ENCODE data around the gene ARHGEF17.

Gene ARHGEF17

GRCh38 chr11:73347067-73347466, 39.0 kb downstream of the ARHGEF17 start:
- H3K4me3 ChIP-seq (ENCODE audit: low read depth, low read length): no peak overlapping the region
- TF ChIP-seq, protein P1, sequence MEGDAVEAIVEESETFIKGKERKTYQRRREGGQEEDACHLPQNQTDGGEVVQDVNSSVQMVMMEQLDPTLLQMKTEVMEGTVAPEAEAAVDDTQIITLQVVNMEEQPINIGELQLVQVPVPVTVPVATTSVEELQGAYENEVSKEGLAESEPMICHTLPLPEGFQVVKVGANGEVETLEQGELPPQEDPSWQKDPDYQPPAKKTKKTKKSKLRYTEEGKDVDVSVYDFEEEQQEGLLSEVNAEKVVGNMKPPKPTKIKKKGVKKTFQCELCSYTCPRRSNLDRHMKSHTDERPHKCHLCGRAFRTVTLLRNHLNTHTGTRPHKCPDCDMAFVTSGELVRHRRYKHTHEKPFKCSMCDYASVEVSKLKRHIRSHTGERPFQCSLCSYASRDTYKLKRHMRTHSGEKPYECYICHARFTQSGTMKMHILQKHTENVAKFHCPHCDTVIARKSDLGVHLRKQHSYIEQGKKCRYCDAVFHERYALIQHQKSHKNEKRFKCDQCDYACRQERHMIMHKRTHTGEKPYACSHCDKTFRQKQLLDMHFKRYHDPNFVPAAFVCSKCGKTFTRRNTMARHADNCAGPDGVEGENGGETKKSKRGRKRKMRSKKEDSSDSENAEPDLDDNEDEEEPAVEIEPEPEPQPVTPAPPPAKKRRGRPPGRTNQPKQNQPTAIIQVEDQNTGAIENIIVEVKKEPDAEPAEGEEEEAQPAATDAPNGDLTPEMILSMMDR (IDR thresholded peaks at IDR 0.05; ENCODE audit: low read depth, low read length, missing control alignments): no peak
- no peak for DNase-seq (ENCODE audit: low read depth)

DNA sequence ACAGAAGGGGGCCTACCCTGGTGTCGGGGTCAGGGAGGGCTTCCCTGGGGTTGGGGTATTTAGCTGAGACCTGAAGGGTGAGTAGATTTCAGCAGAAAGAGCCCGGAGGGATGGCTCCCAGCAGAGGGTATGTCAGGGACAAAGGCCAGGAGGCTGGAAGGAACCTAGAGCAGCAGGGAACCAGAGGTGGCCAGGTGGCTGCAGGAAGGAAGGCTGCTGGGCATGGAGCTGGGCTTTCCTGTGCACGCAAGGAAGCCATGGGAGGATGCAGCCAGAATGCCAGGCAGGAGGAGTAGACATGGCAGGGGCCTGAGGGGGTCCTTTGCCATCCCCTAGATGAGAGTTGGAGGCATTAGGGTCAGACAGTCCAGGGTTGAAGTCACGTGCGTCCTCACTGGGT, 40.8 kb downstream of the ARHGEF17 start:
- TF ChIP-seq, protein P1 (IDR thresholded peaks at IDR 0.05; ENCODE audit: low read depth, low read length, missing control alignments): no peak
- H3K4me3 ChIP-seq (ENCODE audit: low read depth, low read length): no peak overlapping the region
- DNase-seq (ENCODE audit: low read depth): no peak

DNA sequence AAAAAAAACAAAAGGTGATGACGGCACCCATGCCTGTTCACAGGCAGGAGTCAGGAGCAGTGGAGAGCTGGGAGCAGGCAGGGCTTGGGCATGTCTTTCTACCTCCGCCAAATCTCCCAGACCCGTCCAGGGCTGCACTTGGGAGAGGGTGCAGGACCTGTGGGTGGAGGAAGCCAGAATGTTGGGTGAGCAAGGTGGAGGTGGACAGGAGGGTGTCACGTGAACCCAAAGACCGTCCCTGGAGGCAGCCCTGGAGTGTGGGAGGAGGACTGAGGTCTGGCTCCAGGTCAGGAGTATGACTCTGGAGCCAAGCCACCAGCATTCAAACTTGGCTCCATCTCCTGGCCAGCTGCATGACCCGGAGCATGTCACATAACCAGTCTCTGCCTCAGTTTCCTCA, 41.6 kb downstream of the ARHGEF17 start:
- H3K4me3 ChIP-seq (ENCODE audit: low read depth, low read length): no peak overlapping the region
- TF ChIP-seq, protein P1 (IDR thresholded peaks at IDR 0.05; ENCODE audit: low read depth, low read length, missing control alignments): no peak
- no peak for DNase-seq (ENCODE audit: low read depth)

DNA sequence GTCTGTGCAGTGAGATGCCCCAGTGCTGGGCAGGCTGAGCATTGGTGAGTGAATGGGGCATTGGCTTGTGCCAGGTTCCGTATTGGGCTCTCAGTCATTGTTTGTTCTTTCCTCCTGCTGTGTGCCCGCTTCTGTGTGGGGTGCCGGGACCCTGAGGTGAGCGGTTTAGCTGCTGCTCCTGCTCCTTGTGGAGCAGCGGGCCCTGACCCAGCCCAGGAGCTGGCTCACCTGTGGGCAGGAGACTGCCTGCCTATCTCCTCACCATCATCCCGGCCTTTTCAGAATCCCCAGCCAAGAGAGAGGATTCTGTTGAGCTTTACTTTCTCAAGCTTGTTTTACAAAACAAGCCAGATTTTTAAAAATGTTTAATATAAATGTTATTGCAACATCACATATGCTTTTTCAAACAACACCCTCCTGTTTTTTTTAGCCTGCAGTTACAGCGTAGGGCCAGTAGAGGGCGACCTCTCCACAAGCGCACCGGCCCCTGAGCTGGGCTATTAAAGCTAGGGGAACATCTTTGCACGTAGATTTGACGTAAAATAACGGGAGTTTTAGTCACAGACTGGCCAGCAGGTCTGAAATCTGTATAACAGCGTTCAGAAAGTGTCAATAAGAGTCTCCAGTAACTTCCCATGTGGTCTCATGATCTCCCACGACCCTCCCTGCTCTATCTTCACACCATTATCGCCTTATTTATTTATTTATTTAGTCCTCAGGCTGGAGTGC, 43.0 kb downstream of the ARHGEF17 start:
- DNase-seq (ENCODE audit: low read depth): peak; percentile 25
- TF ChIP-seq, protein P1 (IDR thresholded peaks at IDR 0.05; ENCODE audit: low read depth, low read length, missing control alignments): peak; percentile 89
- H3K4me3 ChIP-seq (ENCODE audit: low read depth, low read length): no peak overlapping the region

GRCh38 chr11:73353422-73353821, 45.3 kb downstream of the ARHGEF17 start:
- TF ChIP-seq, protein P1 (IDR thresholded peaks at IDR 0.05; ENCODE audit: low read depth, low read length, missing control alignments): no peak
- no peak for DNase-seq (ENCODE audit: low read depth)
- H3K4me3 ChIP-seq (ENCODE audit: low read depth, low read length): no peak overlapping the region

DNA sequence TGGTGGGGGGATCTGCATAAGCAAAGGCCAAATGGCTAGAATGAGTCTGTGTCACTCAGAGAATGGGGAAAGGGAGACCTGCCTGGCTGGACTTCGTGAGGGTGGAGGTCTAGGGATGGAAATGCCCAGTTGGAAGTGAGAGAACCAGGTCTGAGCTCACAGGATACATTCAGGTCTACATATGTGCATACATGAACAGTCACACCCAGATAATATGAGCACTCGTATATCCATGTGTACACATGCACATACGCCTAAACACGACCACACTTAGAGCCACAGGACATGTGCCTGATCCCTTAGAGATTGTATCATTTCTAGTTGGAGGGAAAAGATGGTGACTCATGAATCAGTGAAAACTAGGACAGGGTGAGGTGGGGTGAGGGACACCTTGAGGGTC, 47.0 kb downstream of the ARHGEF17 start:
- DNase-seq (ENCODE audit: low read depth): no peak
- TF ChIP-seq, protein P1 (IDR thresholded peaks at IDR 0.05; ENCODE audit: low read depth, low read length, missing control alignments): no peak
- no peak overlapping the region for H3K4me3 ChIP-seq (ENCODE audit: low read depth, low read length)

Data from GM12864 (cell line).